Activated T-cell treated with anti-CD3 and anti-CD28 coated beads for 48 hours (primary cell): ENCODE results near the gene TRDMT1.

Source experiments
- DNase-seq: peaks from one replicate; pipeline ENCODE4 v3.0.0-alpha.2; 2020; ENCODE audit warnings: low read depth

TRDMT1 gene

DNA sequence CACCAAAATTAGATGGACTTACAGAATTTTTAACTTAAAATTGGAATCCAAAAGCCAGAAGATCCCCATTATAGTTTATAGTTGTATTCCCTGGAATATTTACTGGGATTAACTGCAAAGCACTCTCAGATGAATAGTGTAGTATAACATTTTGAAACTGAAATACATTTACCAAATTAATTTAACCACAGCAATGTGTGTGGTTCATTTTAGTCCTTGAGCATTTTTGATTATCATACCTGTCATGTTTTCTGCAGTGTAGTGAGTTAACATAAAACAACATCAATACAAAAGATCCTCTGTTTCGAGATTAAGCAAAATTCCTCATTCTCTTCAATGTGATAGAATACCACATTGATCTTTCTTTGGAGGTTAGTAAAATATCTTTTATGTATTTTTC, 30.3 kb upstream of the TRDMT1 start:
- no peak for DNase-seq

DNA sequence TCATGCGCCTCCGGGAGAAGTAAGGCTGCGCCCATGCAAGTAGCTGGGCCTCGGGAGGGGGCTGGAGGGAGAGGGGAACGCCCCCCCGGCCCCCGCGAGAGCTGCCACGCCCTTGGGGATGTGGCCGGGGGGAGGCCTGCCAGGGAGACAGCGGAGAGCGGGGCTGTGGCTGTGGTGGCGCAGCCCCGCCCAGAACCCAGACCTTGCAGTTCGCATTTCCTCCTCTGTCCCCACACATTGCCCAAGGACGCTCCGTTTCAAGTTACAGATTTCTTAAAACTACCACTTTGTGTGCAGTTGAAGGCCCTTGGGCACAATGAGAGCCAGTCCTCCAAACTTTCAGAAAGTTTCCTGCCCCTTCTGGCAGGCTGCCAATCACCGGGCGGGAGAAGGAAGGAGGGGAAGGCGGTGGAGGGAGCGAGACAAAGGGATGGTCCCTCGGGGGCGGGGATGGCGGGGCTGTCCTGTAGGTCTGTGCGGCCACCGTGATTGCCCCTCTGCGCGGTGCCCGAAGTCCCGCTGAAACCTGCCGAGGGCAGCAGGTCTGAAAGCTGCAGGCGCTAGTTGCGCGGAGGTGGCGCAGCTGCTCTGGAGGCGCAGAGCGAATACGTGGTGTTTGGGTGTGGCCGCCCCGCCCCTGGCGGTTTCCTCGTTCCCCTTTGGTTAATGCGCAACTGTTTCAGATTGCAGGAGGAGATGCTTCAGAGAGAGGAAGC, 28.7 kb upstream of the TRDMT1 start:
- DNase-seq, result peak; percentile 86

DNA sequence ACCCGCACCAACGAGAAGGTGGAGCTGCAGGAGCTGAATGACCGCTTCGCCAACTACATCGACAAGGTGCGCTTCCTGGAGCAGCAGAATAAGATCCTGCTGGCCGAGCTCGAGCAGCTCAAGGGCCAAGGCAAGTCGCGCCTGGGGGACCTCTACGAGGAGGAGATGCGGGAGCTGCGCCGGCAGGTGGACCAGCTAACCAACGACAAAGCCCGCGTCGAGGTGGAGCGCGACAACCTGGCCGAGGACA, 28.2 kb upstream of the TRDMT1 start:
- no peak for DNase-seq

DNA sequence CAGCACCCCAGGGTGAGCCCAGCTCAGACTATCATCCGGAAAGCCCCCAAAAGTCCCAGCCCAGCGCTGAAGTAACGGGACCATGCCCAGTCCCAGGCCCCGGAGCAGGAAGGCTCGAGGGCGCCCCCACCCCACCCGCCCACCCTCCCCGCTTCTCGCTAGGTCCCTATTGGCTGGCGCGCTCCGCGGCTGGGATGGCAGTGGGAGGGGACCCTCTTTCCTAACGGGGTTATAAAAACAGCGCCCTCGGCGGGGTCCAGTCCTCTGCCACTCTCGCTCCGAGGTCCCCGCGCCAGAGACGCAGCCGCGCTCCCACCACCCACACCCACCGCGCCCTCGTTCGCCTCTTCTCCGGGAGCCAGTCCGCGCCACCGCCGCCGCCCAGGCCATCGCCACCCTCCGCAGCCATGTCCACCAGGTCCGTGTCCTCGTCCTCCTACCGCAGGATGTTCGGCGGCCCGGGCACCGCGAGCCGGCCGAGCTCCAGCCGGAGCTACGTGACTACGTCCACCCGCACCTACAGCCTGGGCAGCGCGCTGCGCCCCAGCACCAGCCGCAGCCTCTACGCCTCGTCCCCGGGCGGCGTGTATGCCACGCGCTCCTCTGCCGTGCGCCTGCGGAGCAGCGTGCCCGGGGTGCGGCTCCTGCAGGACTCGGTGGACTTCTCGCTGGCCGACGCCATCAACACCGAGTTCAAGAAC, 27.7 kb upstream of the TRDMT1 start:
- DNase-seq, result peak; percentile 52

DNA sequence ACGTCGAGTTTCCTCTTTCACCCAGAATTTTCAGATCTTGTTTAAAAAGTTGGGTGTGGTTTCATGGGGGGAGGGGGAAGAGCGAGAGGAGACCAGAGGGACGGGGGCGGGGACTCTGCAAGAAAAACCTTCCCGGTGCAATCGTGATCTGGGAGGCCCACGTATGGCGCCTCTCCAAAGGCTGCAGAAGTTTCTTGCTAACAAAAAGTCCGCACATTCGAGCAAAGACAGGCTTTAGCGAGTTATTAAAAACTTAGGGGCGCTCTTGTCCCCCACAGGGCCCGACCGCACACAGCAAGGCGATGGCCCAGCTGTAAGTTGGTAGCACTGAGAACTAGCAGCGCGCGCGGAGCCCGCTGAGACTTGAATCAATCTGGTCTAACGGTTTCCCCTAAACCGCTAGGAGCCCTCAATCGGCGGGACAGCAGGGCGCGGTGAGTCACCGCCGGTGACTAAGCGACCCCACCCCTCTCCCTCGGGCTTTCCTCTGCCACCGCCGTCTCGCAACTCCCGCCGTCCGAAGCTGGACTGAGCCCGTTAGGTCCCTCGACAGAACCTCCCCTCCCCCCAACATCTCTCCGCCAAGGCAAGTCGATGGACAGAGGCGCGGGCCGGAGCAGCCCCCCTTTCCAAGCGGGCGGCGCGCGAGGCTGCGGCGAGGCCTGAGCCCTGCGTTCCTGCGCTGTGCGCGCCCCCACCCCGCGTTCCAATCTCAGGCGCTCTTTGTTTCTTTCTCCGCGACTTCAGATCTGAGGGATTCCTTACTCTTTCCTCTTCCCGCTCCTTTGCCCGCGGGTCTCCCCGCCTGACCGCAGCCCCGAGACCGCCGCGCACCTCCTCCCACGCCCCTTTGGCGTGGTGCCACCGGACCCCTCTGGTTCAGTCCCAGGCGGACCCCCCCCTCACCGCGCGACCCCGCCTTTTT, 26.9 kb upstream of the TRDMT1 start, which contains the start of gene VIM:
TSS of gene VIM (plus strand) at position 151 of the 925 bp plus-strand sequence. CDS start 1,182 bp downstream, outside the sequence.
- peak; percentile 82 for DNase-seq

DNA sequence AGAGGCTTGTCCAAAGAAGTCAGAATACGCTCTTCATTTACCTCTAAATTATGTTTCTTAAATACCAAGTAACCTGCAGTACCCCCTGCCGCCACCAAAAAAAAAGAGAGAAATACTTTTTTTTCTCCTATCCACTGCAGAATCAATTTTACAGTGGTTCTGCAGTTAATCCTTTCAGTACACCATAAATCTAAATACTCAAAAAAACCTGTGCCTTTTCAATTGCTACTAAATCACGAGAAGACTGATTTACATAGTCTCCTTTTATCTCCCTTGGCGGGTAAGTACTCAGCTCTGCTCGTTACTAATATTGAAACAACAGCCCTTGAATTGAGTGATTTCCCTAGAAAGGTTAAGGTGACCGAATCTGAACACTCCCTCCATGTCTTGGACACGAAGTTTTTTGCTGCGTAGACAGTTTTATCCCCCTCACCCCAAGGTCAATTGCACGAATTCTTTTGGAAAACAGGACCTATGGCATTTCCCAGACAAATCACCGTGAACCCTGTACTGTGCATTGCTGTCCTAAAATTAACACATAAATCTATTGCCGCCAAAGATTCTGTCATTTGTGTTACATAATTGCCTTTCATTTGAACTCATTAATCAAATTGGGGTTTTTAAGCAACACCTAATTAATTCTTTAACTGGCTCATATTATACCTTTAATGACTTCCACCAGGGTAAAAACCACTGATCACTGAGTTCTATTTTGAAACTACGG, 26.1 kb upstream of the TRDMT1 start:
- DNase-seq, result no peak

DNA sequence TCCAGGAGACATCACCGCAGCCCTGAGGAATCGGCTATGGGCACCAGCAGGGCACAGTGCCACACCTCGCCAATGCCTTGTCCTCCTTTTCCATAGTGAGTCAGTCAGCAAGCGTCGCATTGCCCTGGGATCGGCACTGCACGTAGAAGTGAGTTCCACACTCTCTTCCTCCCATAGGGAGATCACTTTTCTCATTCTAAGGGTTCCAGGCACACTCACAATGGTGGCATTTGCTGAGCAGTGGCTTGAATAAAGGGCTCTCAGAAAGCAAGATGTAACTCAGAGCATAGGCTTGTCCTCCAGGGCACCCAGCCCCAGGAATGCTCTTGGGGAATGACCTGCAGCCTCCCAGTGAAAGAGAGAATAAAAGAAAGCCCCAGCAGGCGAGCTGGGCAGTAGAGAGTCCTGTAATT, 25.4 kb upstream of the TRDMT1 start:
- DNase-seq, result no peak

DNA sequence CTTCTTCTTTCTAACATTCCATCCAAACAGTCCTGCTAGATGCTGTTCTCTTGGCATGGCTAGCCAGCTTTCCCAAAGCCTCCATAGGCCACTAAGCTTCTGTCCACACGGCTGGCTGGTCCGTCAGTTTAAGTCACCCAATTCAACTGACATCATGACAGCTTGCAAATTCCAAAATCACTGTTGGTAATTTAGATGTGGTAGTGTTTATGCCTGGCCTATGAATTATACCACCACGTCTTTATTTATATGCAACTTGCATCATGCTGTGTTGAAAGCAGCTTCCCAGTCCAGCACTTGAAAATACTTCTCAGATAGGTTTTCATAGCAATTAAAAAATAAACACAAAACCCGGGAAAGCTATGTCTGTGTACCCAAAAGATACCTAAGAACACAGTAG, 24.3 kb upstream of the TRDMT1 start:
- DNase-seq, result no peak

DNA sequence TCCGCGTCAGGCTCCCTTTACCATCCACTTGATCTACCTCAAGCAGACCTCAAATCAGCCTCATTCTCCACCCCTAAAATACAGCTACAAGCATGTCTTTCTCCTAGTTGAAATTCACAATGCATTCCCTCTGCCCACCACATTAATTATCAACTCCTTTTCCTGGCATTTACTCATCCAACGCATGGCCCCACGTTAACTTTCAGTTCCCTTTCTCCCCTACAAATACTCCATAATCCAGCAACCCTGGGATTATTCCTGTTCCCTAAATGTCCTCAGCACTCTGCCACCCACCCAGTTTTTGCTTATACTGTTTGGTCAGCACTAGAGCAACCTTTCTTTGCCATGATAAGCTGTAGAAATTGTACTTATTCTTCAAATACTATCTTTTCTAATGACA, 20.9 kb upstream of the TRDMT1 start:
- no peak for DNase-seq

DNA sequence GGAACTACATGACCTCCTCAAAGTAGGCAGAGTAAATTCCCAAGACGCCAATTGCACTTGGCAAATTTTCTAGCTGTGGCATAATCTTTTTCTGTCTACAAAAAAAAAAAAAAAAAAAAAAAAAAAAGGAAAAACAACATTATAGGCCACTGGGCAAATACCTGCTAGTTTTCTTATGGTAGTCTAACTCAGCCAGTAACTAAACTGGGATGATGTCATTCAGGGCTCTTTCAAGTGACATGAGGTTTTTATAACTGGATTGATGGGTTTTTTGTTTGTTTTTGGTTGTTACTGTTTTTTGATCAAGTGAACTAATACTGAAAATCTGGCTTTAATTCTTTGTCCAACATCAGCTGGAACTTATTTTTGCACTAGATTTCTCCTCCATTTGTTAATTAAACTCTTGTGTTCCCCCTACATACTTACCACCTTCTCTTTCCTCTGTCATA, 19.2 kb upstream of the TRDMT1 start:
- DNase-seq, result no peak

DNA sequence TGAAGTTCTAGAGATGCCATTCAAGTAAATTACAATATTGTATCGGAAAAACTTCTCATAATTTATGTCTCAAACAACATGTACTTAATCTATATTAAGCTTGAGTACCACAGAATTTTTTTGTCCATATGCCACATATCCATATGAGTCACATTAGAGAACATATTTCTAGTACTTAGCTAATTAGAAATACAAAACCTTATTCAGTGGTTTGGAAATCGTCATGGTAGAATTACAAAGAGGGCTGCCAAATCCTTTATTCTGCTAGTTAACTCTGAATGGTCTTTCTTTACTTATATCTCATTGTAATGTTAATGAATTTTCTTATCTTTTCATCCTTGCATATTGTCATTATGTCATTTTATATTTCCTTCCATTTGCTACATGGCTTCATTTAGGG, 17.6 kb upstream of the TRDMT1 start:
- no peak for DNase-seq

DNA sequence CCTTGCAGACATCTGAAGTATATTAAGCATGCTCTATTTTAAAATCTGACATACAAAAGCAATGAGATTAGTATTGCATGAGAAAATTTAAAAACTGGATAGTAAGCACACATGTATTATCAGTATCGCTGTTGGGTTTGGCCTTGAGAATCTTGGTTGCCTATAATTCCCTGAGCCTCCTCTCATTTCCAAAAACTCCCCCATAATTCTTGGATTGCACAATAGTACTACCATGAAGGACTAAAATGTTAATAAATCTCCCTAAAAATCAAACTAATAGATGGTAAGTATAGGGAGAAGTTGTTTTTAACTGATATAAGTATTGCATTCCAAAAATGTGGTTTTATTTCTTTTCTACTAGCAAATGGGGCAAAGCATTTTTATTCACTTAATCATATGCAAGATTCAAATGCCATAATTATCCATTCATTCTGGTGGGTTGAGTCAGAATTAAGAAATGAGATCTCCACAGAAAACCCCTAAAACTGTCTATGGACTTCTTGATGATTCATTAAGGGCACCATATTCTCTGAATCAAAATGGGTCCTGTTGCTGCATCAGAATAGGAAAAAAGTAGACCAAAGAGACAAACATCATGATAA, 16.3 kb upstream of the TRDMT1 start:
- DNase-seq, result no peak

DNA sequence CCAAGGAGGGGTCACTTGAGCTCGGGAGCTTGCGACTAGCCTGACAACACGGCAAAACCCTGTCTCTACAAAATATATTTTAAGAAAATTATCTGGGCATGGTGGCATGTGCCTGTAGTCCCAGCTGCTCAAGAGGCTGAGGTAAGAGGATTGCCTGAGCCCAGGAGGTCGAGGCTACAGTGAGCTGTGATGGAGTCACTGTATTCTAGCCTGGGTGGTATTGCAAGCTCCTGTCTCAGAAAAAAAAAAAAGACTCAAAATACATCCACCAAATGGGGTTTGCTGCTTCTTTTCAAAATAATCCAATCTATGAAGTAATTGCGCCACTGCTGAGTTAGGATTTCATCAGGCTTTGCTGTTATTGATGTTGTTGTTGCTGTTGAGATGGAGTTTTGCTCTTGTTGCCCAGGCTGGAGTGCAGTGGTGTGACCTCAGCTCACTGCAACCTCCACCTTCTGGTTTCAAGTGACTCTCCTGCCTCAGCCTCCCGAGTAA, 15.5 kb upstream of the TRDMT1 start:
- no peak for DNase-seq

DNA sequence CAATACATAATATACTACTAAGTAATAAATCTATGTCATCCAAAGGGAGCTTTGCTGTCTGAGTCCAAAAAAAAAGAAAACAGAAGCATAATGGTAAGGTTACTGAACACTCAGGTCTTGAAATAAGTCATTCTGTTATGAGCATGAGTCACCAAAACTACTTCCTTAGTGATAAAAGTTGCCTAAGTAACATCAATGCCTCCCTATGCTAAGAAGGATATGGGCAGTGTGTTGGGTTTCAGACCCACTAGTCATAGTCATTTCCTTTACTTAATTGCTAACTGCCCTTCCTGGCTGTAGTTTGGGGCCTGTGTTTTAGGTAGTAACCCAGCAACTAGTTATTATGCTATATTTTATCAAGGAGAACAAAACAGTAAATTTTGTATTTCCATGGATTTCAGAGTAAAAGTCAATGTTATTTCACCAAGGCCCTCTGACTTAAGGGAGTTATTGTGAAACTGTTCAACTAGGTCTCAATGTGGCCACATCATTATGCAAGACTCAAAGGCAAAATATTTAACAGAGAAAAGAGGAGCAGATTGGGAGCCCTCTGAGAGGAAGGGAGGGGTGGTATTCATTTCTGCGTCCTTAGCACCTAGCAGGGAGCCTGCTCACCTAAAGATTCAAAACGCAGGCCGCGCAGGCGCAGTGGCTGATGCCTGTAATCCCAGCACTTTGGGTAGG, 14.9 kb upstream of the TRDMT1 start:
- DNase-seq, result no peak

DNA sequence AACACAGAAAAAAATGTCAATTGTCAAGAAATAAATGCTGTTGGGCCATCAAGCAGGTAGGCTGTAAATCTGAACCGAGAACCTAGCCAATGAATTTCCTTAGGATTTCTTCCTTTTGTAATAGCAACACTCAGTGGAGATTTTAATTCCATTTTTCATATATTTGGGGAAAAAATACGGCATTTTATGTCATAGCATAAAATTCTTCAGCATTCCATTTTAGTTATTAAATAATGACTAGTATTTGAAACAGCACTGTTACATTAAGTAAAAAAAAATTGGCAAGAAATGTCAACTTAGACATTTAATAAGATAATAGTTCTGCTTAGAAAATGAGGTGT, 14.3 kb upstream of the TRDMT1 start:
- no peak for DNase-seq

DNA sequence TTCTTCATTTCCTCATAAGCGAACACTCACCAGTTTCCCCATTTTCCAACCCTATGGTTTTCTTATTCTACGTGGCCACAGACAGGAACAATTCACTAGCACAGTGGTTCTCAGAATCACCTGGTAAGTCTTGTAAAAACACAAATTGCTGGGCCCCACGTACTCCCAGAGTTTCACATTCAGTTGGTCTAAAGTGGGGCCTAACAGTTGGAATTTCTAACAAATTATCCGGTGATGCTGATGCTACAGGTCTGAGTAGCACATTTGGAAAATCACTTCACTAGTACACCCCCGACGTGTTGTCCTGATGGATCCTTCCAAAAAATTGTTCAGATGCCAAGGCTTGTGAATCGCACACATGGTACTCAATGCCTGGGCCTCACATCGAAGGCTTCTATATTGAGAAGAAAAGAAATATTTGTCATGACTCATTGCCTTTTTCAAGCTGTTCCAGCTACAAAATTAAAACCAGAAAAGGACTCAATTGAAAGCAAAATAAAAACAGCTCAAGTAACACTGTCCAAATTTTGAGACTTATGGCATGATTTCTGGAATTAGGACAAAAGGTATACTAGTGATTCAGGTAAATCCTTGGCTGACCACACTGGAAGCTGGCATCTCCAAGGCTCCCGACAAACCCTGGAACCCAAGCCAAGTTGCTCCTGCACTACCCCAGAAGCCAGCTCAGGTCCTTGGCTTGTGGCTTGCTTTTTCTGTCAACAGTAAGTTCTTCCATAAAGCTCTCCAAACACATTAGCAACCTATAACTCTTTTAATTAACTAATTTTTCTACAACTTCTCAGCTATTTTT, 13.7 kb upstream of the TRDMT1 start:
- DNase-seq, result no peak

DNA sequence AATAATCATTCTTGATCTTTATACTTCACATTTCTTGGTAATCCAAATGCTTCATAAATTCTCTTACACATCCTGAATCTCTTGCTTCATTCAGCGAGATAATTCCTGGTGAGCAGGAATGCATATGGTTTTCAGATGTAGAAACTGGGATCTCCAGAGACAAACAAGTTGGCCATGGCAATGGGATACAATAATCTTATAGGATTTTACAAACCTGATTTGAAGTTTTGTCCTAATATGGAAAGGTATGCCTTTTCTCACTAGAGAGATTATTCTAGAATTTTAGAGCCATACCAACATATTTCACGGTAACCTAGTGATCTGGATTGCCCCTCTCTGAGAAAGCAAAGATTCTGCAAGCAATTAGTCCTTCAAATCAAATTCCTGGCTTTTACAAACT, 13.1 kb upstream of the TRDMT1 start:
- DNase-seq, result no peak

DNA sequence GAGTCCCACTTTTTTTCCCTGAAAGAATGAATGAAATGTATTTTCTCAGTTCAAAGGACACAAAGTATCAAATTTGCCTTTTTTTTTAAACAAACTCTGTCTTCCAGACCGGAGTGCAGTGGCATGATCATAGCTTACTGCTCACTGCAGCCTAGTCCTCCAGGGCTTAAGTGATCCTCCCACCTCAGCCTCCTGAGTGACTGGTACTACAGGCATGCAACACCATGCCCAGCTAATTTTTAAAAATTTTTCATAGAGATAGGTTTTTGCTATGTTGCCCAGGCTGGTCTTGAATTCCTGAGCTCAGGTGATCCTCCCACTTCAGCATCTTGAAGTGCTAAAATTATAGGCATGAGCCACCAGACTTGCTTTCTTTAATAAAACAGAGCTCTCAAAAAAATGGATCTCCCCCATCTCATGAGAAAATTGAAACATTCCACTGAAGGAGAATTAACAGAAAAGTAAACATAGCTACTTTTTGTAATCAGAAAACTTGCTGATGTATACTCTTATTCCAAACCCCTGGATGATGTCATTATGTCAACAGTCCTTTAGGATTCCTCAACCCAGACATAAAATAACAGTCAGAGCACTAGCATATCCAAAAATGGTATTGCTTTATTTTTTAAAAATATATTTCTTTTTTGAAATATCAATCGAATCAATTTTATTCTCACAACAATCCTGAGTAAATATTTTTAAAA, 12.3 kb upstream of the TRDMT1 start:
- no peak for DNase-seq

DNA sequence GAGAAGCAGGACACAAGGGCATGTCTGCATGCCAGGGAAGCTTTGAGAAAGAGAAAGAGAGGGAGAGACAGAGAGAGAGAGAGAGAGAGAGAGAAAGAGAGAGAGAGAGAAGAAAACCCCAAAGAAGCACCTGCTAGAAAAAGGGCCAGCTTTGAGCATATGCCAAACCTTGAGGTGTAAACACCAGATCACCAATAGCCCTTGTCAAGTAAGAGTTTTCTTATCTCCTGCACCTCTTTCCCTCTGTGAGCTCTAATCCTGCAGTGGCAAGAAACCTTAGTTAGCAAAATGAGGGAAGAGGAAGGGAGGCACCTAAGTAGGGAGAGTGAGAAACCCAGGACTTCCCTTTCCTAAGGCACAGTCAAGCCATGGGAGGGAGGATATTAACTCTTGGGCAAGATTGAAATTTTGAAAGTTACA, 11.3 kb upstream of the TRDMT1 start:
- DNase-seq, result no peak

DNA sequence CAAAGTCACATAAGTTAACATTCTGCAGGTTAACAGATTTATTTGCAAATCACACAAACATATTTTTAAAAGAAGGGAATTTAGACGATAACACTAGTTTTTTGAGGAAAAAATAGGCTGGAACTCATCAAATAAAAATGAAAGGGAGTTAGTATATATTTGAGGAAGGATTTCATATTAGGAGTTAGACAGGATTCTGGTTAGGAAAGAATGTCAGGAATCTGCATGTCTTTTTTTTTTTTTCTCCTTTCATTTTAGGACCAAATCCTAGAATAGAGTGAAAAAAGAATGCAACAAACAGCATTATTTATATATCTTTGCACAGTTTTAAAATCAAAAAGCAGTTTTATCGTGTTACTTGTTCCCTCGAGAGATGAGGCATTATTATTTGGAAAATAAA, 8.9 kb upstream of the TRDMT1 start:
- DNase-seq, result no peak
